Fibroblast of lung (primary cell): ENCODE data around the gene ETS1. TPM values are rescaled to one million over a fixed set of nuclear protein-coding genes. Genes with fewer than 3 reads are reported as not detected.

ENCODE experiments used
- DNase-seq, 2 donors: peaks; one replicate each; pipeline versions ENCODE4 v3.0.0 to v3.0.0-alpha.2; 2010; ENCODE audit warnings: low read depth in 2 of 2
- H2AFZ ChIP-seq: 2 replicates; pipeline ENCODE4 v1.5.1; 2012; ENCODE audit warnings: low read length, control low read depth, inconsistent platforms
- H3K27ac ChIP-seq: 2 replicates; pipeline ENCODE4 v1.5.1; 2011; ENCODE audit warnings: low read length, control low read depth; ENCODE audit not compliant: insufficient read depth
- H3K27me3 ChIP-seq: 2 replicates; pipeline ENCODE4 v1.5.1; 2011; ENCODE audit warnings: mild to moderate bottlenecking, low read length; ENCODE audit not compliant: control insufficient read depth, insufficient read depth
- H3K36me3 ChIP-seq: 2 replicates; pipeline ENCODE4 v1.5.1; 2011; ENCODE audit warnings: low read length; ENCODE audit not compliant: control insufficient read depth, insufficient read depth
- H3K4me1 ChIP-seq: 2 replicates; pipeline ENCODE4 v1.5.1; 2011; ENCODE audit warnings: low read length; ENCODE audit not compliant: control insufficient read depth, insufficient read depth; ENCODE audit errors: extremely low read depth
- H3K4me2 ChIP-seq: 2 replicates; pipeline ENCODE4 v1.5.1; 2011; ENCODE audit warnings: low read length, control low read depth; ENCODE audit not compliant: insufficient read depth; ENCODE audit errors: extremely low read depth
- H3K4me3 ChIP-seq, 4 experiments: fragments of 200-600 bp in 1 of 4; sonication (generic) in 1 of 4; replicated peaks in 1 of 4; 2 replicates each; pipeline ENCODE4 v1.5.1; 2011 to 2016; ENCODE audit warnings: low read length in 4 of 4, low read depth in 3 of 4, mild to moderate bottlenecking in 3 of 4, control low read depth in 2 of 4, inconsistent platforms in 1 of 4, mixed read lengths in 1 of 4; ENCODE audit not compliant: insufficient read depth in 1 of 4; ENCODE audit errors: control extremely low read depth in 1 of 4
- H3K79me2 ChIP-seq: 2 replicates; pipeline ENCODE4 v1.5.1; 2012; ENCODE audit warnings: mild to moderate bottlenecking, low read length, inconsistent platforms; ENCODE audit not compliant: control insufficient read depth, insufficient read depth
- H3K9ac ChIP-seq: 2 replicates; pipeline ENCODE4 v1.5.1; 2011; ENCODE audit warnings: mild to moderate bottlenecking, low read length, control low read depth; ENCODE audit not compliant: insufficient read depth
- H3K9me3 ChIP-seq: 2 replicates; pipeline ENCODE4 v1.5.1; 2012; ENCODE audit warnings: low read depth, low read length; ENCODE audit not compliant: control insufficient read depth, insufficient read depth
- H4K20me1 ChIP-seq: 2 replicates; pipeline ENCODE4 v1.5.1; 2011; ENCODE audit warnings: low read length; ENCODE audit not compliant: control insufficient read depth, insufficient read depth; ENCODE audit errors: extremely low read depth
- EZH2 ChIP-seq: IDR thresholded peaks from 2 replicates; pipeline ENCODE4 v1.5.1; 2012; ENCODE audit warnings: low read length, control low read depth, mild to moderate bottlenecking; ENCODE audit errors: missing control alignments
- polyA plus RNA-seq, 2 donors: library from polyadenylated mRNA; depleted of rRNA in 1 of 2; stranded (reverse) in 1 of 2; unstranded in 1 of 2; fragments of >200 nt; gene quantifications; 2 replicates each; pipeline ENCODE4 v1.2.1, GENCODE V29; 2011 to 2012; ENCODE audit warnings: missing spikeins in 1 of 2
- total RNA-seq: library from RNA; depleted of rRNA; stranded (reverse); fragments of >200 nt; gene quantifications from 2 replicates; pipeline ENCODE4 v1.2.1, GENCODE V29; 2014
- TF ChIP-seq, protein P1 (sequence below), 2 donors: IDR thresholded peaks in 1 of 2; conservative IDR thresholded peaks in 1 of 2; 1 replicate in 1 of 2; 2 replicates in 1 of 2; pipeline ENCODE4 v1.5.1; 2011 to 2012; ENCODE audit warnings: low read length in 2 of 2, control low read depth in 1 of 2, inconsistent platforms in 1 of 2, low read depth in 1 of 2, mild to moderate bottlenecking in 1 of 2

ETS1 gene
- total and polyA plus RNA-seq, 2 donors (not counting 1 experiment from before 2014, with no cell fraction given): 51.5 to 51.7 TPM

DNA sequence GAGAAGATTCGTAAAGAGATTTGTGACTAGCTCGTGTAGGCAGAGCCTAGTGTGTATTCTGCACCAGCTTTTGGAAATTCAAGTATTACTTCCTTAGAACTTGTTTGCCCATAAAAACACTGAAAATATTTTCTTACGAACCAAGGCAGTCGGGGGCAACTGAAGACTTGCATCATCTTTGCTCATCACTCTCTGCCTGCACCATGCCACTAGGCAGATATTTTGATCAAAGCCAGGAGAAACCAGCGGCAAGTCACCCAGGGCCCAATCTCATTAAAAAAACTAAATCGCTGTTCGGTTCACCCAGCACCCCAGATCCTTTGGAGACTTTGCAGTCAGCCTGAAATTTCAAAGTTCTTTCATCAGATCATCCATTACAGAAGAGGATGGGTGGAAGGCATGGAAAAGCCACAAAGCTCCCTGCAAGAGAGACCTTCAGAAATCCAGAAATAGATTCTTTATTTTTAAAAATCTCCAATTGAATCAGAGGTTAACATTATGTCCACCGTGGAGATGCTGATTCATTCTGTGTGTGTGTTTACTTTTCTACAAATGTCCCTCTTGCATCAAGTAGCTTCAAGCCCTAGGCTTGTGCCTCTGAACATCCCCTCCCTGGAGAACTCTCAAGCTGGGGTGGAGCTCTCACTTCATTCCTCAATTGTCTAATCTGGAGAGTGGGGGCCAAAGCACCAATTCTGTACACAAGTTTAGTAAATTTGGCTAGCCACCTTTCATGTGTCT lies 78.4 kb downstream of the ETS1 start:
- H3K79me2 ChIP-seq: peaks cover 89% of the 10 kb centered on the region
- H3K36me3 ChIP-seq: peaks cover 7% of the 10 kb centered on the region
- no peaks in the 10 kb centered on the region for H4K20me1 ChIP-seq
- no peaks in the 10 kb centered on the region for H3K27me3 ChIP-seq
- H3K9me3 ChIP-seq: no peaks in the 10 kb centered on the region
- peak overlapping the region; percentile 92 for H3K27ac ChIP-seq
- peaks cover 50% of the 10 kb centered on the region for H3K4me1 ChIP-seq
- peak overlapping the region; percentile 48 for H3K4me2 ChIP-seq
- peak; percentile 60 to 88 for DNase-seq
- no peak overlapping the region for H3K4me3 ChIP-seq
- no peak for TF ChIP-seq EZH2
- TF ChIP-seq, protein P1, sequence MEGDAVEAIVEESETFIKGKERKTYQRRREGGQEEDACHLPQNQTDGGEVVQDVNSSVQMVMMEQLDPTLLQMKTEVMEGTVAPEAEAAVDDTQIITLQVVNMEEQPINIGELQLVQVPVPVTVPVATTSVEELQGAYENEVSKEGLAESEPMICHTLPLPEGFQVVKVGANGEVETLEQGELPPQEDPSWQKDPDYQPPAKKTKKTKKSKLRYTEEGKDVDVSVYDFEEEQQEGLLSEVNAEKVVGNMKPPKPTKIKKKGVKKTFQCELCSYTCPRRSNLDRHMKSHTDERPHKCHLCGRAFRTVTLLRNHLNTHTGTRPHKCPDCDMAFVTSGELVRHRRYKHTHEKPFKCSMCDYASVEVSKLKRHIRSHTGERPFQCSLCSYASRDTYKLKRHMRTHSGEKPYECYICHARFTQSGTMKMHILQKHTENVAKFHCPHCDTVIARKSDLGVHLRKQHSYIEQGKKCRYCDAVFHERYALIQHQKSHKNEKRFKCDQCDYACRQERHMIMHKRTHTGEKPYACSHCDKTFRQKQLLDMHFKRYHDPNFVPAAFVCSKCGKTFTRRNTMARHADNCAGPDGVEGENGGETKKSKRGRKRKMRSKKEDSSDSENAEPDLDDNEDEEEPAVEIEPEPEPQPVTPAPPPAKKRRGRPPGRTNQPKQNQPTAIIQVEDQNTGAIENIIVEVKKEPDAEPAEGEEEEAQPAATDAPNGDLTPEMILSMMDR (conservative IDR thresholded peaks at IDR 0.05 in 1 of 2, IDR thresholded peaks at IDR 0.05 in 1 of 2; ENCODE audit: low read depth in 1 of 2, low read length in 2 of 2): no peak
- no peak overlapping the region for H2AFZ ChIP-seq
- H3K9ac ChIP-seq: no peak overlapping the region

DNA sequence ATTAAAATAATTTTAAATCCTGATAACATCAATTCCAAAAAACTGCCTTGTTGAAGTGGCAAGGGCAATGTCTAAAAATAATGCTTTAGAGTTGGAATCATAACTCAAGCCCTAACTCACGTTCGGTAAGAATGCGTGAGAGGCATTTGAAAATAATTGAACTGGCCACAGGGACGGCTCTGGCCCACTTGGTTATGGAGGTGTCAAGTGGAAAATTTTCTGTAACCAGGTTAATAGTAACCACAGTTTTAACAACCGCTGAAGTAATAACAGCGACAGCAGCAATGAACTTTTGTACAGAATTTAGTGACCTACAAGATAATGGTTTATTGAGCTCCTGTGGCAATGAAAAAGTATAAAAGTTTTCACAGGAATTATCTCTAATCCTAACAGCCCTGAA lies 79.4 kb downstream of the ETS1 start:
- H4K20me1 ChIP-seq: no peaks in the 10 kb centered on the region
- no peaks in the 10 kb centered on the region for H3K27me3 ChIP-seq
- H3K36me3 ChIP-seq: peaks cover 5% of the 10 kb centered on the region
- no peak overlapping the region for H2AFZ ChIP-seq
- H3K4me3 ChIP-seq: peak overlapping the region in 2 of 4 experiments; percentile 29 to 38
- peak overlapping the region; percentile 92 for H3K27ac ChIP-seq
- H3K79me2 ChIP-seq: peaks cover 88% of the 10 kb centered on the region
- H3K4me1 ChIP-seq: peaks cover 58% of the 10 kb centered on the region
- H3K9me3 ChIP-seq: no peaks in the 10 kb centered on the region
- peak overlapping the region; percentile 61 for H3K4me2 ChIP-seq
- no peak for DNase-seq
- peak overlapping the region; percentile 46 for H3K9ac ChIP-seq
- no peak for TF ChIP-seq EZH2
- TF ChIP-seq, protein P1 (conservative IDR thresholded peaks at IDR 0.05 in 1 of 2, IDR thresholded peaks at IDR 0.05 in 1 of 2; ENCODE audit: low read depth in 1 of 2, low read length in 2 of 2): no peak

DNA sequence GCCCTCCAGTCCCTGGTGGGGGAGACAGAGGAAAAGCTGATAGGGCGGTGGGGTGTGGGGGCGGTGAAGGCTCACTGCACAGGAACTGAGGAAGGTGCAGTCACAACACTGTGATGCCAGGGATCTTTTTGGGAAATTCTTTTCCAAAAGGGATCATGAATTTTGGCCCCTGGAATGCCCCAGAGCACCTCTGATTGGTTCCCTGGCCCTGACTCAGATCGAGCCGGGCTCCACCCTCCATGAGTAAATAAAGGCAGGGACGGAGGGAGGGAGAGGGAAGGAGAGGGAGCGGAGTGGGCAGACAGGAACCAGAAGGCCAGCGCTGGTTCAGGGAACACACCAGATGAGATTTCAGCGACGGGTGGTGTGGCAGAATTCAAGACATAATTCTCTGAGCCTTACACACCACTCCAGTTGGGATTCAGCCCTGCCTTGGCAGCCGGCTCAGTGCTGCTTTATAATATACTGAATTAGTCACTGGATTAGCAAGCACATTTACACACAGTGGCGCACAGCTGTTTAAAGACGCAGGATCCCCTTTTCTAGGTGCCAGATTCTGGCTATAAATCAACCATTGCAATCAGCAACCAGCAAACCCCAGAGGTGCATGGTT lies 80.3 kb downstream of the ETS1 start:
- no peaks in the 10 kb centered on the region for H3K36me3 ChIP-seq
- H3K9me3 ChIP-seq: no peaks in the 10 kb centered on the region
- H3K27ac ChIP-seq: peak overlapping the region; percentile 92
- no peak for TF ChIP-seq EZH2
- TF ChIP-seq, protein P1 (conservative IDR thresholded peaks at IDR 0.05 in 1 of 2, IDR thresholded peaks at IDR 0.05 in 1 of 2; ENCODE audit: low read depth in 1 of 2, low read length in 2 of 2): no peak
- H3K79me2 ChIP-seq: peaks cover 88% of the 10 kb centered on the region
- peak overlapping the region; percentile 49 for H3K9ac ChIP-seq
- H3K4me1 ChIP-seq: peaks cover 62% of the 10 kb centered on the region
- peak overlapping the region in 2 of 4 experiments; percentile 29 to 38 for H3K4me3 ChIP-seq
- no peak overlapping the region for H2AFZ ChIP-seq
- H4K20me1 ChIP-seq: no peaks in the 10 kb centered on the region
- H3K27me3 ChIP-seq: no peaks in the 10 kb centered on the region
- peak; percentile 97 to 99 for DNase-seq
- peak overlapping the region; percentile 75 for H3K4me2 ChIP-seq
